HUES64 (cell line): ENCODE data around the gene HMGN4.
"Not testable (repeated sequence)": the region's sequence is repeated elsewhere in the genome, so short reads cannot be mapped to it uniquely, and the experiment has no call there.

Source experiments
- H3K27ac ChIP-seq: 2 replicates; pipeline ENCODE4 v1.7.0; 2013; ENCODE audit warnings: low read depth, low read length, inconsistent platforms
- H3K27me3 ChIP-seq: 2 replicates; pipeline ENCODE4 v1.6.1; 2013; ENCODE audit warnings: mild to moderate bottlenecking, low read length; ENCODE audit not compliant: insufficient read depth
- H3K36me3 ChIP-seq: 2 replicates; pipeline ENCODE4 v1.6.1; 2013; ENCODE audit warnings: mild to moderate bottlenecking, low read length; ENCODE audit not compliant: insufficient read depth
- H3K4me1 ChIP-seq: 2 replicates; pipeline ENCODE4 v1.6.1; 2013; ENCODE audit warnings: mild to moderate bottlenecking, low read length, moderate library complexity; ENCODE audit not compliant: insufficient read depth
- H3K4me3 ChIP-seq: 2 replicates; pipeline ENCODE4 v1.5.1; 2013; ENCODE audit warnings: mild to moderate bottlenecking, low read length, moderate library complexity
- H3K9ac ChIP-seq: 2 replicates; pipeline ENCODE4 v1.6.1; 2013; ENCODE audit warnings: mild to moderate bottlenecking, low read depth, low read length
- H3K9me3 ChIP-seq: 2 replicates; pipeline ENCODE4 v1.6.1; 2013; ENCODE audit warnings: low read depth, low read length; ENCODE audit not compliant: insufficient read depth
- WGBS: fragments of 150-250, 120-280 bp; methylation state at CpG from one replicate; pipeline ENCODE4 v1.1.7; 2013; ENCODE audit warnings: missing lambda C conversion rate; 5-methylcytosine and 5-hydroxymethylcytosine counted together

The HMGN4 gene

DNA sequence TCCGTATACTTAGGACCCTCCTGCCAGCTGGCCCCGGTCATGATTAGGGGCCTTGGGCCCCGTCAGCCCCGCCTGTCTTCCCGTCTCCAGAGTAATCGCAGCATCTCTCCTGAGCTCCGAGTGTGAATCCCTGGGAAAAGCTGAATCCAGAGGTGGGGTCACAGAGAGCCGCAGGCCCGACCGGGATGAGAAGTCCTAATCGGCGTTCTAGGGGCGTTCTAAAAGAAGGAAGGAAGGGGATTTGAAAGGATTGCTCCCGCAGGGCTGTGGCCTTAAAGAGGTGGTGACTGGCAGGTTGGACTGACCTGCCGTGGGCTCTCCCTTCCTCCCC, 371 bp downstream of the HMGN4 start:
- 1% methylated on average over 15 of the region's 15 CpGs for WGBS
- H3K27ac ChIP-seq, result peak overlapping the region; percentile 80
- H3K4me3 ChIP-seq, result peak overlapping the region; percentile 81
- no peaks in the 10 kb centered on the region for H3K27me3 ChIP-seq
- H3K9me3 ChIP-seq, result no peaks in the 10 kb centered on the region
- H3K4me1 ChIP-seq, result peaks cover 19% of the 10 kb centered on the region
- peak overlapping the region; percentile 79 for H3K9ac ChIP-seq
- peaks cover 11% of the 10 kb centered on the region for H3K36me3 ChIP-seq

DNA sequence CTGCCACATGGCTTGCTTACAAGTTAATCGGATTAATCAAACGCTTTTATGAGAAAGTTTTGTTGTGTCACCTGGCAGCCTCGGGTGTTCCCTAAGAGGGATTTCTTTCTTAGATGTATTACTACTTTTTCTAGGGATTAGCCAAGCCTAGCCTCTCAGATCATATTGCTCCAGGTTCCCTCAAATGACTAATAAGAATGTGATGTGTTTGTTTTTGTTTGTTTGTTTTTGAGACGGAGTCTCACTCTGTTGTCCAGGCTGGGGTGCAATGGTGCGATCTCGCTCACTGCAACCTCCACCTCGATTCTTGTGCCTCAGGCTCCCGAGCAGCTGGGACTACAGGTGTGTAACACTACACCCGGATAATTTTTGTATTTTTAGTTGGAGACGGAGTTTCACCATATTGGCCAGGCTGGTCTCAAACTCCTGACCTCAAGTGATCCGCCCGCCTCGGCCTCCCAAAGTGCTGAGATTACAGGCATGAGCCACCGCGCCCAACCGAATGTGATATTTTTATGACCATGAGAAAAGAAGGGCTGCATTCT, 977 bp downstream of the HMGN4 start:
- H3K4me3 ChIP-seq, result peak overlapping the region; percentile 81
- no peaks in the 10 kb centered on the region for H3K9me3 ChIP-seq
- peaks cover 13% of the 10 kb centered on the region for H3K36me3 ChIP-seq
- WGBS, result 83% methylated on average over 15 of the region's 16 CpGs
- no peaks in the 10 kb centered on the region for H3K27me3 ChIP-seq
- H3K27ac ChIP-seq, result peak overlapping the region; percentile 80
- H3K4me1 ChIP-seq, result peaks cover 19% of the 10 kb centered on the region
- H3K9ac ChIP-seq, result peak overlapping the region; percentile 79

GRCh38 chr6:26541579-26541978, 3.4 kb downstream of the HMGN4 start:
- Histone ChIP-seq H3K27ac (no peak overlapping the region), H3K4me3 (no peak overlapping the region), H3K9ac (no peak overlapping the region), H3K4me1 (peaks cover 5% of the 10 kb centered on the region), H3K9me3 (no peaks in the 10 kb centered on the region), H3K27me3 (no peaks in the 10 kb centered on the region), H3K36me3 (peaks cover 37% of the 10 kb centered on the region)
- WGBS, result 100% methylated on average over 1 of the region's 1 CpG

- Histone ChIP-seq H3K4me3 (no peak overlapping the region), H3K9me3 (no peaks in the 10 kb centered on the region), H3K4me1 (0 out of 2 replicates have a peak, but pooled peaks cover 4% of the 10 kb centered on the region), H3K27me3 (no peaks in the 10 kb centered on the region), H3K36me3 (peaks cover 41% of the 10 kb centered on the region), H3K27ac (no peak overlapping the region), H3K9ac (no peak overlapping the region)
These were observed 5.8 kb downstream of the HMGN4 start for GRCh38 chr6:26543953-26544352.

GRCh38 chr6:26544473-26544872, 6.3 kb downstream of the HMGN4 start:
- Histone ChIP-seq H3K9me3 (no peaks in the 10 kb centered on the region), H3K9ac (no peak overlapping the region), H3K4me1 (0 out of 2 replicates have a peak, but pooled peaks cover 4% of the 10 kb centered on the region), H3K4me3 (no peak overlapping the region), H3K36me3 (peaks cover 41% of the 10 kb centered on the region), H3K27ac (no peak overlapping the region), H3K27me3 (no peaks in the 10 kb centered on the region)

- H3K27ac ChIP-seq, result no peak overlapping the region
These were observed 7.5 kb downstream of the HMGN4 start for GRCh38 chr6:26545627-26546026.

GRCh38 chr6:26547363-26547762, 9.2 kb downstream of the HMGN4 start:
- not testable (repeated sequence) for H3K9me3 ChIP-seq, H3K9ac ChIP-seq, H3K27me3 ChIP-seq, H3K4me3 ChIP-seq, H3K4me1 ChIP-seq, H3K27ac ChIP-seq
- H3K36me3 ChIP-seq, result peaks cover 38% of the 10 kb centered on the region
- WGBS, result 96% methylated on average over 17 of the region's 18 CpGs

More at GRCh38 chr6:26545627-26546026, 7.5 kb downstream of the HMGN4 start:
- H3K9me3 ChIP-seq, result no peaks in the 10 kb centered on the region
- H3K36me3 ChIP-seq, result peaks cover 41% of the 10 kb centered on the region
- 95% methylated on average over 6 of the region's 6 CpGs for WGBS
- H3K9ac ChIP-seq, result no peak overlapping the region
- H3K4me1 ChIP-seq, result no peaks in the 10 kb centered on the region
- H3K27me3 ChIP-seq, result no peaks in the 10 kb centered on the region
- no peak overlapping the region for H3K4me3 ChIP-seq

DNA sequence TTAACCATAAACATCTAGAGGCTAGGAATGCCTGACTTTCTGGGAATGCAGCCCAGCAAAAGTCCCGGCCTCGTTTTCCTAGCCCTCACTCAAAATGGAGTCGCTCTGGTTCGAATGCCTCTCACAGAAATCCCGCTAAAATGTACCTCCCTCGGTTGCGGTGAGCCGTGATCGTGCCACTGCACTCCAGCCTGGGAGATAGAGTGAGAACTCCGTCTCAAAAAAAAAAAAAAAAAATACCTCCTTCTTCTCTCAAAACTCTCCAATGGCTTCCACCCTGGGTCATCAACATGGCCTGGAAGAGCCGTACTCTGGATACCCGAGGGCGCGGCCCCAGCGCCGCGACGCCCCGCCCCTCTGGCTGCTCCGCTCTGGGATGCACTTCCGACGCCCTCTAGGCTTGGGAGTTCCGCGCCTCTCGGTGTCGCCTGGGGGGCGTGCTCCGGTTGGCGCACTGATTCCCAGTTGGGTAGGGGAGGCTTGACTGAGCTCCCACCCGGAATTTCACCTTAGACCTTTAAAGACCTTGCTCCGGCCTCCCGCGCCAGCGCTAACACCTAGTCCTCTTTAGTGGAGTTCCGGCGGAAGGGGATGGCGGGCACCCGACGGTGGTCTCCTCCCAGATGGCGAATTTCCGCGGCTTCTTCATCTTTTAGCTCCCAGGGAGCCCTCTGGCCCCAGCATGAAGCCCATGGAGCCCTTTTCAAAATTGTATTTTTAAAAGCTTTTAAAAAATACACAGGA, 12.3 kb downstream of the HMGN4 start:
- H3K9ac ChIP-seq, result peak overlapping the region; percentile 80
- peak overlapping the region; percentile 65 for H3K4me3 ChIP-seq
- peaks cover 4% of the 10 kb centered on the region; the same call in 1 of the 2 replicates for H3K4me1 ChIP-seq
- peak overlapping the region; percentile 84 for H3K27ac ChIP-seq
- peaks cover 15% of the 10 kb centered on the region for H3K36me3 ChIP-seq
- no peaks in the 10 kb centered on the region for H3K27me3 ChIP-seq
- WGBS, result 5% methylated on average over 42 of the region's 42 CpGs
- H3K9me3 ChIP-seq, result no peaks in the 10 kb centered on the region

GRCh38 chr6:26552205-26552604, 14.0 kb downstream of the HMGN4 start:
- Histone ChIP-seq H3K4me3 (no peak overlapping the region; the same call in 1 of the 2 replicates), H3K9me3 (no peaks in the 10 kb centered on the region)
- WGBS, result 92% methylated on average over 10 of the region's 10 CpGs

DNA sequence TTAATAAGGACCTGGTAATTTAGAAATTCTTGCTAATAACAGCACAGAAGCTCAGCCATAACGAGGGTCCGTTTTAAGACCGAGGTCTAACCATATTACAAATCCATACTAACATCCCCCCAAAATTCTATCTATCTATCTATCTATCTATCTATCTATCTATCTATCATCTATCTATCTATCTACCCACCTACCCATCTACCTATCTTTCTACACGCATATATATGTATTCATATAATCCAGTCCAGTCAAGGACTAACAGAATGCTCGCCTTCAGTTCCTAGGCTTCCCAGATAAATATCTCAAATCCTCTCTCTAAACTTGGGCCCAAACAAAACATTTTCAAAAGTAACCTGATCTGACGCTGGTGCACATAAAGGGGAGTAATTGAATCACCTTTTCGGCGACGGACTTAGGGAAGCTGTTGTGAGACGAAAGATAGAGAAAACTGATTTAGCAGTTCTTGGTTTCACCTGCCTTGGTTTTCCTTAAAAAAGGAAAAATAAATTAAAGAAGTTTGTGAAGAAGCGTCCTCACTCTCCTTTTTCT, 14.5 kb downstream of the HMGN4 start:
- Histone ChIP-seq H3K4me3 (peak overlapping the region; percentile 81), H3K4me1 (peaks cover 7% of the 10 kb centered on the region; the same call in 1 of the 2 replicates), H3K27ac (no peak overlapping the region), H3K9ac (no peak overlapping the region), H3K36me3 (no peaks in the 10 kb centered on the region), H3K27me3 (no peaks in the 10 kb centered on the region), H3K9me3 (no peaks in the 10 kb centered on the region)
- 54% methylated on average over 11 of the region's 11 CpGs for WGBS

More at GRCh38 chr6:26552205-26552604, 14.0 kb downstream of the HMGN4 start:
- Histone ChIP-seq H3K27me3 (no peaks in the 10 kb centered on the region), H3K9ac (no peak overlapping the region), H3K27ac (no peak overlapping the region), H3K36me3 (no peaks in the 10 kb centered on the region), H3K4me1 (peaks cover 7% of the 10 kb centered on the region; the same call in 1 of the 2 replicates)

- H3K36me3 ChIP-seq, result no peaks in the 10 kb centered on the region
- H3K4me1 ChIP-seq, result peaks cover 7% of the 10 kb centered on the region; the same call in 1 of the 2 replicates
- 1% methylated on average over 8 of the region's 13 CpGs for WGBS
- H3K27me3 ChIP-seq, result no peaks in the 10 kb centered on the region
- no peak overlapping the region for H3K27ac ChIP-seq
- no peak overlapping the region; the same call in 1 of the 2 replicates for H3K9ac ChIP-seq
- no peaks in the 10 kb centered on the region for H3K9me3 ChIP-seq
- peak overlapping the region; percentile 81 for H3K4me3 ChIP-seq
These were observed 15.1 kb downstream of the HMGN4 start for GRCh38 chr6:26553264-26553634.
